ENCODE results near the gene PCDH18.
"Not testable (repeated sequence)": the region's sequence is repeated elsewhere in the genome, so short reads cannot be mapped to it uniquely, and the experiment has no call there.

The PCDH18 gene
- 0.04 to 0.19 (median 0.16) reads per million in 3 experiments for total RNA-seq

DNA sequence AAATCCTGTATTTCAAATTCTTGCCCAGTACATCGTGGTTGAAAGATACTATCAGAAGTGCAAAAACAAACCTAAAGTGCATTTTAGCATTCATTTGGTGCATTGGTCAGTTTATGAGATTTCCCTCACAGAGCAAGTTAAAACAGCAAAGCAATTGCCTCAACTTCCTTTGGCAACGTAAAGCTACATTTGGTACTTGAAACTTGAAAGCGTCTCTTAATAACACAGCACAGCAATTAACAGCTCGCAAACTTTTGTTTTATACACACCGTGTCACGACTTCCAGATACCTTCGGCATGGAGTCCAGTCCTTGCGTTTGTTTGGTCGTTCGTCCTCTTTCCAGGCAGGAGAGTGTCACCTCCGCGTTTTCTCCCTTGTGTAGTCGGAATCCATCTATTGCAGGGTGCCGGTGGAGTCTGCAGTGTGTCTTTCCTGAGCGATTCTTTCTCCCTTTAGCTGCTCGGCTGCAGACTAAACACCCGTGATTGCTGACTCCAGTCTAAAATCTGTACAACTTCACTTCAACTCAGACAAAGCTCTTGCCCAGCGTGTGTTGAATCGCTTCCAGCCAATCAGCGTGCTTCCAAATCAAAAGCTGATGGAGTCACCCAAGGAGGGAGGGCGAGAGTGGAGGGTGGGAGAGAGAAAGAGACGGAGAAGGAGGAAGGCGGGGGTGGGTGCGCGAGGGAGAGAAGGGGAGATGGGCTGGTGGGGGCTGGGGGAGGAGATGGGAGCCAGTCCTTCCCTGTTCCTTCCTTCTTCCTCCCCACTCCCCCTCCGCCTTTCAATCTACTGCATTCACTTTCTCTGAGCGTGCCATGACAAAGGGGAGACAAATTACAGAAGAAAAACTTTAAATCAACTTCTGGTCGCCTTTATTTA, at the start of gene PCDH18:
Gene PCDH18, minus strand, starts transcription at position 509 of the 883 bp plus-strand sequence. Its CDS starts 406 bp downstream, at position 103.
- peak; percentile 6 for DNase-seq

- DNase-seq = no peak
Observed at GRCh38 chr4:137576446-137576845, 44.2 kb upstream of the PCDH18 start.

GRCh38 chr4:137572647-137573046, 40.4 kb upstream of the PCDH18 start:
- no peak for DNase-seq

DNA sequence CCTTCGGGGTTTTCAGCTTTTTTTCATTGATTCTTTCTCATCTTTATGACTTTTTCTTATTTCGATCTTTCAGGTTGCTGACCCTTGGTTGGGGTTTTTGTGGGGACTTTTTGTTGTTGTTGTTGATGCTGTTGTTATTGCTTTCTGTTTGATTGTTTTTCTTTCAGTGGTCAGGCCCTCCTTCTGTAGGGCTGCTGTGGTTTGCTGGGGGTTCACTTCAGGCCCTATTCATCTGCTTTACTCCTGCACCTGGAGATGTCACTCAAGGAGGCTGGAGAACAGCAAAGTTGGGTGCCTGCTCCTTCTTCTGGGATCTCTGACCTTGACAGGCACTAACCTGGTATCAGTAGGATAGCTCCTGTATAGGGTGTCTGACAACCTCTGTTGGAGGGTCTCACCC, 39.9 kb upstream of the PCDH18 start:
- DNase-seq = no peak

- no peak for DNase-seq
Observed at GRCh38 chr4:137559801-137560200, 27.5 kb upstream of the PCDH18 start.

- no peak for DNase-seq
Observed at GRCh38 chr4:137558951-137559350, 26.7 kb upstream of the PCDH18 start.

- DNase-seq = no peak
Observed at GRCh38 chr4:137545461-137545861, 13.2 kb upstream of the PCDH18 start.

DNA sequence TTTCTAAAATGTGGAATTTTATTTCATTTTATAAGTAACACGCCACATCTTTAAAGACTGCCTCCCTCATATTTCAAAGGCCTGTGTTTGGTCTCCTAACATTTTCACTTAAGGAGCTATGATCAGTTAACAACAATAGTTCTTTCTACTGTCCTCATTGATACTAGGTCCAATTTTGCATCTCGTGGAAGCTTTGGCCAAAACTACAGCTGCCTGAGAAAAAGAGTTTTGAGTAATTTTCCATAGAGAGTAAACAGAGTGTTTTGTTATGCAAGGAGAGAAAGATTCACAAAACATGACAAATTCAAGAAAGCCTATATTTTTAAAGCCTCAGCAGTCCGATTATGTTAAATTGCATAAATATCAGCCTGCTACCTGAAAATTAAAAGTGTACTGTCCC, 11.4 kb upstream of the PCDH18 start:
- no peak for DNase-seq

DNA sequence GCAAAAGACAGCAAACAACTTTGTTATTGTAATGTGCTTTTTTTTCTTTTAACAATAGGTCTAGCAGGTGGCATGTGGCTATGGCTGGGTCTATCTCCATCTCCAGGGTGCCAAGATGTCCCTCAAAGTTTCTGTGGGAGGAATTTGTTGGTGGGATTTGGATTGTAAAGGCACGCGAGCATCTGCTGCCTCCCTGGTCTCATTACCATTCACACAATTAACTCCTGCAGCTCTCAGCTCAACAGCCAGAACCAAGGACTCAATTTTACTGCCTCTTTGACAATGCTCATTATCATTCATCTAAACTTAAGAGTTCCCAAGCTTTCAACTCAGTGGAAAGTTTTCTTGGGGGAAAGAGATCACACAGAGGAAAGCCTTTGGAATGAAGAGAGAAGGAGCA, 10.9 kb upstream of the PCDH18 start:
- no peak for DNase-seq

DNA sequence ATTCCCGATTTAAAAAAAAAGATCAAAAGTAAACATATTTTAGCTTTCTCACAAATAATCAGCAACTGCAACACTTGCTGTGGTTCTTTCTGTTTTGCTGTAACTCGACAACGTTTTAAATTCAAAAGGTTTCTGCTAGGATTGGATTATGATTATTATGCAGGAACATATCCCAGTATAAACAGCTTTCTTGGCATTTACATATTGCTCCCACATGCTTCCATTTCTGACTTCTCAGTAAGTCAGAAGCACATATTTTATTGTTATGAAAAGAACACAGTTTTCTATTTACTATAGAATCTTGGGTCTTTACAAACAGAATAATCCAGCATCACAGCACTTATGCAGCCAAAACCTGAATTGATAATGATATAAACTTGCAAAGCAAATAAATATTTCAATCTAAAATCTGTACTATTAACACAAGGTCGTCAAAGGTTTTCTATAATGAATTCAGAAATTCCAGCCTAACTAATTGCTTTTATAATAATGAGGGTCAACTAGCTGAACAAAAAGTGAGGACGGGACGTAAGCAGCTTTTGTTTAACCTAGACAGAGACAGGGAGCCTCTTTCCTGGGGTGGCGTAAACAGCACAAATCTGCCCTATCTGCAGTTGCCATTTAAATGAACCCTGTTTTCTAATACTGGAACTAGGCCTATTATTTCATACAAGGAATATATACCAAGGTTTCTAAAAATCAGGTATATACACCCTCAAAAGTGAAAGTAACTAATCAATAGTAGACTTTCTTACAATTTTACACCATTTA, 9.8 kb upstream of the PCDH18 start:
- DNase-seq = no peak

DNA sequence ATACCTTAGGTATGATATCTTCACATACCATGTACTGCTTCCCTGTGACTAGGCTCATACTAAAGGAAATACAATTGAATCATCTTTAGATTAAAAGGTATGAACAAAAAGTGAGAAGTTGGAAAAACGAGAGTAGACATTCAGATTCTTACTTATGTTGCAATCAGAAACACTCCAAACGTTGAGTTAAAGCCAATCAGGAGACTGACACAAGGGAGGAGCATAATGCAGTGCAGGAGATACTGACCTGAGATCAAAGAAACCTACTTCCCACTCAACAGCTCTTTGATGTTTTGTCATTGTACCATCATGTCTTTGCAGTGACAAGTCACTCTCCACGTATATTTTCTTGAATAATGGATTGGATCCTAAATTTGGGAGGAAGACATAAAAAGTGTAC, 8.9 kb upstream of the PCDH18 start:
- DNase-seq = no peak

DNA sequence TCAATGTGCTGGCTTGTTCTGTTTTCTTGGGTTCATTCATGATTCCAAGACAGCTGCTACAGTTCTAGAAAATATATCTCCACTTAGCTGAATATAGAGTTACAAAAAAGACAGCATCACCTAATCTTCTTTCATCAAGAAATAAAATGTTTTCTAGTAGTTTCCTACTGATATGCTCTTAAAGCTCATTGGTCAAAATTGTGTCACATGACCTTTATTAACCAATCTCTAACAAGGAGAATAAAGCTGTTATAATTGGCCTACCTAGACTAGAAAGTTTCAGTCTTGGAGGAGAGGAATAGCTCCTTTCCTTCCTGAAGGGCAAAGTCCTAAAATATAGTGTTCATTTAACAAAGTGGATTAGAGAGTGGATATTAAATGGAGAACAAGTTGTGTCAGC, 8.1 kb upstream of the PCDH18 start:
- DNase-seq = no peak

DNA sequence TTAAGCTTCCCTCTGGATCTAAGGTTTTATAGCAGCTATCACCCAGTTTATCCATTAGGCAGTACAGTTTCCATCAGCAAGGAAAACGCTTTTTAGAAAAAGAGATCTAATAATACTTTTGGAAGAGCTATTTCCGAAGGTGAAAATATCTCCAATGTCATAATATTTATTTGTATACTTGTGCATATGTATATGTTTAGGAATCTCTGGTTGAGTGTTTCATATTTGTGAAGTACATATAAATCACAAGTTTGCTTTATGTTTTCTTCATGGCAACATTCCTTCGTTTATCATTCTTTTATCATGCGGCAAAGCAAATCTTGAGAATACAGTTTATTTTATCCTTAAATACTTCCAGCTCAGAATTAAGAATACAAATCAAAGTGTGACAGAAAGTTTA, 6.2 kb upstream of the PCDH18 start:
- DNase-seq = no peak

- not testable (repeated sequence) for DNase-seq
Observed at GRCh38 chr4:137537807-137538206, 5.5 kb upstream of the PCDH18 start.

GRCh38 chr4:137536789-137537561, 4.7 kb upstream of the PCDH18 start:
- DNase-seq = no peak

- no peak for DNase-seq
Observed at GRCh38 chr4:137535718-137536117, 3.4 kb upstream of the PCDH18 start.

DNA sequence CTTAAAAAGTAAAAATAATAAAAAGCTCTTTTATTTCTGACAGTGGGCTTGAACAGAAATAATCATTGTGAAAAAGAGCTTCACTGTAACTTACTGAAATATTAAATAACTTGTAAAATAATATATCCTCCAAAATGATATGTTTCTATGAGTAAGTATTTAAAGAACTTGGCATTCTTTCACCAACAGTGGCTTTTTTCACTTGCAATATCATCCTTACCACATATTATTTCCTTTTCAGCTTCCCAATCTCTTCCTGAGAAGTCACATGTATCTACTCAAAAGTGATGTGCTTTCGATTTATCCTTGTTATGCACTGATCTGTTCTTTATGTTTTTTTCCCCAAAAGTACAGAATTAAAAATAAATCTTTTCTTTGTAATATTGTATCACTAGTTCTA, 2.2 kb upstream of the PCDH18 start:
- DNase-seq = no peak

- no peak for DNase-seq
Observed at GRCh38 chr4:137533855-137534254, 1.6 kb upstream of the PCDH18 start.

DNA sequence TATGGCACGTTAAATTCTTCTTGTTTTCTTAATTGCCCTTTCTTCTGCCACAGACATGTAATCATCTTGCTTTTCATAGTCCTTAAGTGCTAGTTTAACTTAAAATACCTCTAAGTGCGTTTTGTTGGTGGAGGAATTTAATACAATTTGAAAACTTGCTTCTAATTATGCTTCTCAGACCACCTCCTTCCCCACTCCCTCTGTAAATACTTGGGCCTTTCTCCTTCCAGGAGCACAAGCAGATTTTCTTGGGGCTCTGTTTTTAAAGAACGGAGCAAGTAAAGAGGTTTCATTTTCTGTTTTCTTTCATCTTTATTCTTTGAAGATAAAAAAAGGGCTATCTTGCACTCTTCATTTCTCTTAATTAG, 559 bp upstream of the PCDH18 start:
- no peak for DNase-seq

DNA sequence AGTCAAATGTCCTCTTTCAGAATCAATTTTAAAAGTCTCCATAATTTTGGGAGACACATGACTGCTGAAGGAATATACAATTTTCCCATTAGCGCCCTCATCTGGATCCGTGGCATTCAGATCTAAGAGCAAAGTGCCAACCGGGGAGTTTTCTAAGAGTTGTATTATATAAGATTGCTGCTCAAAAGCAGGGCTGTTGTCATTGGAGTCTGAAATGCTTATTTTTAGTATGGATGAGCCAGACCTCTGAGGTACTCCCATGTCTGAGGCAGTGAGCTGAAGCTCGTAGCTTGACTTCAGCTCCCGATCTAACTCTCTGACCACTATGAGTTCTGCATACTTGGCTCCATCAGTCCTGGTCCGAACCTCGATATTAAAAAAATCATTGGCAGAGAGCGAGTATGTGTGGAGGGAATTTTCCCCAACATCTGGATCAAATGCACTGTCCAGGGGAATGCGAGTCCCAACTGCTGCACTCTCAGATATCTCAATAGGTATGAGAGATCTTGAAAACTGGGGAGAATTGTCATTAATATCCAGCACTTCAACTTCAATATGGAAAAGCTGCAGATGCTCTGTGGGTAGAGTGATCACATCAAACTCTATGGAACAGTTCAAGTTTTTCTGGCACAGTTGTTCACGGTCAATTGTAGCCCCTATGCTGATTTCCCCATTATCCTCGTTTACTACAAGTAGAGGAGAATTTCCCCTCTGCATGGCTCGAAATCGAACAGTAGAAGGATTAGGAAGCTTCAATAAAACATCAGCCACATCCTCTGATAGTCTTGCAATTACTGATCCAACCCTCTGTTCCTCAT, 917 bp downstream of the PCDH18 start:
- DNase-seq = no peak

DNA sequence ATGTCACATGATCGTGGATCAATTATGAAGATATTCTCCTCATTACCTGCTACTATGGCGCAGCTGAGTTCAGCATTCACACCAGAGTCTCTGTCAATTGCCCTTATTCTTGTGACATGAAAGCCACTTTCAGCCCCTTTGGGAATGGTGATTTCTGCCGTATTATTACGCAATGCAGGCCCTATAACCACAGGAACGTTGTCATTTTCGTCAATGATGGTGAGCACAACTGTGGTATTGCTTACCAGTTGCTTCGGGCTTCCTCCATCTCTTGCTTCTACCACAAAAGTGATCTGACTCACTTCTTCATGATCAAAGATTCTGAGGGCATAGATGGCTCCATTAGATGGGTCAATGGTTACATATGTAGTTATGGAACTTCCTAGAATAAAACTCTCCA, 2.1 kb downstream of the PCDH18 start:
- DNase-seq = no peak

- no peak for DNase-seq
Observed at GRCh38 chr4:137529432-137529831, 2.9 kb downstream of the PCDH18 start.

Measured in central memory CD4-positive, alpha-beta T cell (primary cell).